HG03025 (cell line): Measurements from ENCODE around the gene PDIA5.

Experiments
- ATAC-seq: cut with Tn5 transposase; IDR thresholded peaks from one replicate; pipeline ENCODE4 v1.9.1; 2021; ENCODE audit warnings: mild to moderate bottlenecking, moderate library complexity; ENCODE audit not compliant: unreplicated experiment, low FRiP score

PDIA5 gene

DNA sequence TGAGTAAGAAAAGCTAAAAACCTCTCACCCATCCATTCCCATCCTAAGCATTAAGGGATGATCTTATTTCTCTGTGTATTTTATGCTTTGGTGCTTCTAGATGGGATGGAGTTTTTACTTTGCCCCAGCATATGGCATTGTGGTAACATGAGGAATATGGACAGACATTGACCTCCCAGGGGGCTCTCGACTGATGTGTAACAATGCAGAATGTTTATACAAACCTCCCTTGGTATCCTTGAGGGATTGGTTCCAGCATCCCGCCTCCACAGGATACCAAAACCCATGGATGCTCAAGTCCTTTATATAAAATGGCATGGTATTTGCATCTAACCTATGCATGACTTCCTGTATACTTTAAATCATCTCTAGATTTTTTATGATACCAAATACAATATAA is 21.6 kb downstream of the PDIA5 start:
- ATAC-seq = no peak

DNA sequence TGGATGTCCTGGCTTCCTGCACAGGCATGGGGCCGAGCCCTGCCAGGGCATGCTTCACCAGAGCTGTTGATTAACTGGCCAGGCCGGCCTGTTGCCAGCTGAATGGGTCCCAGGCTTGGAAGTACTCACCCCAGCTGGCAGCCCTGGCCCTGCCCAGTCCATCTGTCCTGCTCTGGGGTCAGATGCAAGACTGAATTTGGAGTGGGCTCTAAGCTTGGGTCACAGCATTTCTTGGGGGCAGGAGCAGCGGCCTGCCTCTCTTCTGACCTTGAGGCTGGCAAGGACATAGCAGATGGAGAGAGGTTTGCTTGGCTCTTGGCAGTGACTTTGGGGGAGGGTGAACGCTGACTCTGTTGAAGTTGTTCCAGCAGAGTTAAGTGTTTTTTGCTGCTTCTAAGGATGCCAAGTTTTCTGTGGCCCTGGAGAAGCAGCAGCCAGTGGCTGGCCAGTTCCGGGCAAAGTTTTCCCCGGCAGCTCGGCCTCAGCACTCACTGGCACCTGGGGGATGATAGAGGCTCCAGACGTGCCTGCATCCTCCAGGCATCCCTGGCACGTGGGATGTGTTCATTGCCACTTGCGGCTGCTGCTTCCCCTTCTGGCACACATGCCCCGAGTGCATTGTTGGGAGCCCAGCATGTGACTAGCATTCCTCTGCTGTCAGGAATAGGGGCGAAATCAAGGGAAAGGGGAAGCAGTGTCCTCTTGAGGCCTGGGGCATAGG is 22.9 kb downstream of the PDIA5 start:
- no peak for ATAC-seq

DNA sequence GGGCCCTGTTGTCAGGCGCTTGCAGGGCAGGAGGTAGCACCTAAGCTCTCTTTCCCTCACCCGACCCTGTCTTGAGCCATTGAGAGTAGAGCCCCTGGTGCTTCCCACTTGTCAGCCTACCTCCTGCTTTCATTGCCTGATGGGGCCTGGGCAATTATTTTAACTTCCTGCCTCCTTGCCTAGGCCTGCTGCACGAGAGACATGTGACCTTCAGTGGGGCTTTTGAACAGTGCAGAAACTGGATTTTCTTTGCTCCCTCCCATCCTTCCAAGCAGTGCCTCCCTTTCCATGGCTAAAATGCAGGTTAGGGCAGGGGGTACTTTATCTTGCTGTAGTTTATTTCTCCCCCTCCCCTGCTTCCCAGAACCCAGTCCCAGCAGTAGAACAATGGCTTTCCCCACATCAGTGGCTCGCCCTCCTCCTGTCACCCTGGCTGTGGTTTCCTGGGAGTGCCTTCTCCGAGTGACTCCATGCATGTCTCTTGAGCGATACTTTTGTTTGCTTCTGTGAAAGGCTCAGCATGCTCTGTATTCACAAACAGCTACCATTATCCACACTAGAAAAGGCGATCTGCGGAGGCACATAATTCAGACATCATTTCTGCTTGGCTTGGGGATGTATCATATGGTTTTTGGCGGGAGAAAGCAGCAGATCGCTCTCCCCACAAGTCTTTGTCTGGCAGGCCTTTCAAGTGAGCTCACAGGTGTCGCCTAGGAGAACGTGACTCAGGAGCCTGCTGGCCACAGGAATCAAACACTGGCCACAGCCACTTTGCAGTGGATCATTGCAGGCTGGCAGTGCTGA is 24.1 kb downstream of the PDIA5 start:
- no peak for ATAC-seq

DNA sequence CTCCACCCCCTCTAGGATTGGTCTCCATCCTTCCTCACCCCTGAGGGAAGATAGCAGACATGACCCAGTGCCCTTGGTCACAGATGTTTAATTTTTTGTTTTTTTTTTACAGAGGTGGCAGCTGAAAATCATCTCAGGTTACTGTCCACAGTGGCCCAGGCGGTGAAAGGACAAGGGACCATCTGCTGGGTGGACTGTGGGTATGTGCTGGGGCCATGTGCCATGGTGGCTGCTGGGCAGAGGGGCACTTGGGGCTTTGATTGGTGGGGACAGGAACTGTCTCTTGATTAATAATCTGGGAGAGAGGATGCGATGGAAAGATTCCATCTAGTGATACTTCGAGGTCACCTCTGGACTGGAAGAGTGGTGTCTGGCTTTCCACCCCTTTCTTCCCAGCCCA is 25.4 kb downstream of the PDIA5 start:
- no peak for ATAC-seq

DNA sequence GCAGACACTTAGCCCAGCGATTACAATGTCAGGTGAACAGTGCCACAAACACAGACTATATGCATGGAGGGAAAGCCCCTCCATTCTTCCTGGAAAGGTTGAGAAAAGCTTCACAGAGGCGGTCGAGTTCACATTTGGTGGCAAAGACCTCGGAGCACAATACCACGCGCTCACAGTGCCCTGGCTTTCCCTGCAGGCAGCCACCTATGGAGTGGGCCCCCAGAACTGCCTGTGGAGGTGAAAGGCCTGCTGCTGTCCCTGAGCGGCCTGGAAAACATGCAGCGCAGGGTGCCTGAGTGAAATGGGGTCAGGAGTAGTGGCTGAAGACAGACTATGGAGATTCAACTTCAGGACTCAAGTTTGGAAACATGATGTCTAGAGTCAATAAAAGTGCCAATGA is 26.9 kb downstream of the PDIA5 start:
- no peak for ATAC-seq

DNA sequence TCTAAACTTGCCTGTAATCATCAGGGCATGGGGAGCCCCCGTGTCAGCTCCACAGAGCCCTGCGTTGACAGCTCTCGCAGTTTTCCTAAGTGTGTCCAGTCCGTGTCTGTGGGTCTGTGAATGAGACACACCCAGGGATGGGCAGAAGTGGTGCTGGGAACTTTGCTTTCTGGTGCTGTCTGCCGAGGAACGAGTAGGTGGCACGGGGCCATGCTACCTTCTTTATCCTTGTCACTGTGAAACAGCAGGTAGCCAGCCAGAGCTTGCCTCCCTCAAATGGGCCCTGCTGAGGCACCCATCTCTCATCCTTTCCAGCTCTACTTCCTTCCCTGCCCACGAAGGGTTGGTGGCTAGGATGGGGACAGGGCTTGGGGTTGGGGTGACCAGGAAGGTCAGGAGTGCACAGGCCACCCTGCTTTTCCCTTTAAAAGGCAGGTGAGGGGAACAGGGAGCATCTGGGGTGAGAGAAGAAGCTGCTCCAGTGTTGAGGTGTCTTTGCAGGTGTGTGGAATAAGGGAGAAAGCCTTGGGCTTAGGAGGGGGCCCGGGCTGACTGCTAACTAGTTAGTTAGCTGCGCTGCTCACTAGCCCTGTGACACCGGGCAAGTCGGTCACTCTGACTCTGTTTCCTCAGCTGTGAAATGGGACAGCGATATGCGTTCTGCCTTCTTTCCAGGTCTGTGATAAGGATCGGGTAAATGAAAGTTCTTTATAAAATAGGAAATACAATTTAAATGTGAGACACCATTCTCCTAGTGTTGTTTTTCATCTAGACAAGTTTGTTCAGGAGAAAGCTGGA is 27.9 kb downstream of the PDIA5 start:
- ATAC-seq = no peak

DNA sequence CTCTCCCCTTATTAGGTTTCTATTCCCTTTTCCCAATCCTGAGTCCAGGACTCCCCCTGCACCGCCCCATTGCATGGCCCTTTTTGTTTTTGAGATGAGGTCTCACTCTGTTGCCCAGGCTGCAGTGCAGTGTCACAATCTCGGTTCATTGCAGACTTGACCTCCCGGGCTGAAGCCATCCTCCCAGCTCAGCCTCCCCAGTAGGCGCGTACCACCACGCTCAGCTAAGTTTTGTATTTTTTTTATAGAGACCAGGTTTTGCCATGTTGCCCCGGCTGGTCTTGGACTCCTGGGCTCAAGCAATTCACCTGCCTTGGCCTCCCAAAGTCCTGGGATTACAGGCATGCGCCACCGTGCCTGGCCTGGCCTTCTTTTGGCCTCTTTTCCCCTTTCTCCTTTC is 29.3 kb downstream of the PDIA5 start:
- no peak for ATAC-seq

DNA sequence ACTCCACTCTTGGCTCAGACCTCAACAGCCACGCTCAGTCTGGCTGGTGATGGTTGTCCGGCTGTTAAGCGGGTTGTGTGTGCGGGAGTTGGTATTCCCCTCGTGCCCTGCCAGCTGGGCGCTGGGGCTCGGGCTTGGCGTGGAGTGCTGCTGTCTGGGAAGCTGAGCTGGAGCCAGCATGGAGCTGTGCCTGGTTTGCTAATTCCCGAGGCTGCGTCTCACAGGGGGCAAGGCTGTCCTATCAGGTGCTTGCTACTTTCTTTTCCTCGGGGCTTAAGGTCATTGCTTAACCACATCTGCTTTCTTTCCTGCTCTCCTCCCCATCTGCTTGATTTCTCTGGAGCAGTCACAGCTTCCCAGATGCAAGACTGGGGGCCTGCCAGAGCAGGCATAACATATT is 29.9 kb downstream of the PDIA5 start:
- ATAC-seq = no peak

DNA sequence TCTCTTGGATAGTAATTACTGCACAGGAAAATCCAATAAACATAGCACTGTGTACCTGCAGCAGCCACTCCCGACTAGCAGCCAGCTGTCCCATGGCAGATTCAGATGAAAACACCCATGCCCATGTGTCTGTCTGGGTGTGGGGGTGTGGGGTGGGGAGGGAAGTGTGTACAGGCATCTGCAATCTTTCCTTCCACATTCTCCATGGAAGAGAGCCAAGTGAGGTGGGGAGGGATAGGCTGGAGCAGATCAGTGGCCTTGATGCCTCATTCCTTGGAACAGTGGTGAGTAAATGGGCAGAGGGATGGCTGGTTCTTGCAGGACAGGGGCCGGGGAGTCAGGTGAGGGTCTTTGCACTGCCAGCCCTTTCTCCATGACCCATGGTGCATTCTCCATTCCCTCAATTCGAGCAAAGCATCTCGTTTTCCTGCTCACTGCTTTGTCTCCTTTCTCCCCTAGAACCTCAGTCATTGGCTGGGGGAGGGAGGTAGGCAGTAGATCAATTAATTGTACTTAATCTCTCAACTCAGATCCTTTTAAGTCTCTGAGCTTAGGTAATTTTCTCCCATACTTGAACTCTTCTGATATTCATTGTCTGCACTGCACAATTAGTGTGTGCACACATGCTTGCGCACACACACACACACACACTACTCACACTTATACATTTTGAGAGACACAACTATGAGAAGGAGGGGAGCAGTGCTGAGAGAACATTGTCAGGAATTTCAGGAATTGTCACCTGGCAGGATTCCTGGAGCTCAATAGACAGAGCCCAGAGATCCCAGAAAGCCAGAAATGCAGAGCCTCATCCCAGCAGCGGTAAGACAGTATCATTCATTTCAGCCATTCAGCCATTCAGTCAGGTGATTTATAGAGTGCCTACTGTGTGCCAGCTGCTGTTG is 31.9 kb downstream of the PDIA5 start:
- no peak for ATAC-seq

DNA sequence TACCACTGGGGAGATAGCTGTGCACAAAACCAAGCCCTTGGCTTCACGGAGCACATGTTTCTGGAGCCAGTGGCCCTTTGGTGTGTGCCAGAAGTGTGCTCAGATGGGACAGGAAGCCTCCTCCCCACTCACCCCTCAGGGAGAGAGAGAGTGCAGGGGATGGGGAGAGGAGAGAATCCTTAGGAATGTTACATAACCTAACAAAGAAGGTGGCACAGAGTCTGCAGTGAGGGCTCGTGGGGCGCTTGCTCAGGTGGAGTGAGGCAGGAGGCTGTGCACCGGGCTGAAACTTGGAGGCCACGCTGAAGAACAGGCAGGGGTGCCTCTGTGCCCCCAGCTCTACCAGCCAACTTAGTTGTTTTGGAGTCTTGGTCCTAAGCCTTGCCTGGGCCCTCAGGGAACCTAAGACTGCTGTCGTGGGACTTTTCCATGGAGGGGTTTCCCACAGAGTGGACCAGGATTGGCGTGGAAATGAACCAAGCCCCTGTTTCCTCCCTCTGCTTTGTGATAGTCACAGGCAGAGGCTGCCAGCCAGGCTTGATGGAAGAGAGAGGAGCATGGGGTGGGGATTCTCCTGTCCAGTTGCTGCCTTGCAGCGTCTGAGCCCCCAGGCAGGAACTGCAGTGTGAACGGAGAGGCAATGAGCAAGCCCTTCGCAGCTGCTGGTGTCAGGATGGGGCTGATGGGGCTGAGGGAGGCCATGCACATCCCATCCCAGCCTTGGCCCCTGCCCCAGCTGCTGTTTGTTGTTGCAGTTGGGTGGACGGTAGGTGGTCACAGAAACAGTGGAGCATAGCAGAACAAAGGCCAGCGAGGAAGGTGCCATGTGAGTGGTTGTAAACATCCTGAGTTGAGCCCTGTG is 32.7 kb downstream of the PDIA5 start:
- ATAC-seq = no peak

DNA sequence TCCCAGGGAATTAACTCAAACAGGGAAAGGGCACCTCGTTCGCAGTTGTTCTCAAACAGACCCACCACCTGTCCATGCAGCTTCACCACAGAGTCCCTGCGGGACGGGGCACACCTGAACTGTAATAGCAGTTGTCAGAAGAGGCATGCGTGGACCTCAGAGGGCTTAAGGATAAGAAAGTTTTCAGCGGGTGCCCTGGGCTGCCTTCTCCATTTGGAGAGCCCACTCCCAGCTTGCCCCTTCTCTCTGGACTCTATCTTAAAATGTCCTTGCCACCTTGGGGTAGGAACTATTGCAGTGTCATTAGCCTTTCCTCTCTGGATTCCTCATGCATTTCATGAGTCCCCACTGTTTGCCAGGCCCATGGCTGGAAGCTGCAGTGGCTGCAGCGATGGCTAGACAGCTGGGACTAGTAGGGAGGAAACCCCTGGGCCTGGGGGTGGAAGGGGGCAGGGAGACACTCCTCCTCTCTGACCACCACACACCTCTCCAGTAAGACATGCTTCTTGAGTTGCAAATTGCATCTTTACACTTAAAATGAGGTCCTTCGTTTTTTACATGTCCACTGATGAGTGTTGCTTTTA is 33.5 kb downstream of the PDIA5 start:
- no peak for ATAC-seq

DNA sequence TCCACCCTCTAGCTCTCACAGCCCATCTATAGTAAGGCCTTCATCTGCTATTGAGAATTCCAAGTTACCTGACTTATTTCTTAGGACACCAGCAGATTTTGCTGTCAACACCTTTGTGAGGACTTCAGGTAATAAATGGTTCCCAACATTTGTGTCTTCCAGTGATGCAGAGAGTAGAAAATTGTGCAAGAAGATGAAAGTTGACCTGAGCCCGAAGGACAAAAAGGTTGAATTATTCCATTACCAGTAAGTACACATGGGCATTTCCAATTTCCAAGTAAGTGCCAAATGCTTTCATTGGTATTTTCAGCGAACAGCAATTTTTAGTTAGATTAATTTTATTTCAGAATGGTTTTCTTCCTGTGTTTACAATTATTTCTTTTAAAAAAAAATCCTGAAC is 35.4 kb downstream of the PDIA5 start:
- no peak for ATAC-seq

DNA sequence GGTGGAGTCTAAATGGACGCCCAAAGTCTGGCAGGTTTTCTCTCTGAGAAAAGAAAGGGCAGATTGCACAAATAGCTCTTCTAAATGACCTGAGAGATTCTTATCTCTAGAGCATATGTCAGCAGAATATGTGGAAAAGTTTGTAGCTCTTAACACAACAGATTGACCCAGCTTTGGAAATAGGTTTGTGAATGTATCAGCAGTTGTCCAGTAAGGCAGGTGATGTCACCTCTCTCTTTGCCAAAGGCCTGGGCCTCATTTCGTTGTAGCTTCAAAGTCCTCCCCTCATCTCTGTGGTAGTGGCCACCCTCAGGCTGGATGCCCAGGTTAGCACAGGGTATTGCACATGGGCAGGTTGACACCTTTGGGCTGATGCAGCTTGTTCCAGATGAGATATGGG is 36.0 kb downstream of the PDIA5 start:
- no peak for ATAC-seq

DNA sequence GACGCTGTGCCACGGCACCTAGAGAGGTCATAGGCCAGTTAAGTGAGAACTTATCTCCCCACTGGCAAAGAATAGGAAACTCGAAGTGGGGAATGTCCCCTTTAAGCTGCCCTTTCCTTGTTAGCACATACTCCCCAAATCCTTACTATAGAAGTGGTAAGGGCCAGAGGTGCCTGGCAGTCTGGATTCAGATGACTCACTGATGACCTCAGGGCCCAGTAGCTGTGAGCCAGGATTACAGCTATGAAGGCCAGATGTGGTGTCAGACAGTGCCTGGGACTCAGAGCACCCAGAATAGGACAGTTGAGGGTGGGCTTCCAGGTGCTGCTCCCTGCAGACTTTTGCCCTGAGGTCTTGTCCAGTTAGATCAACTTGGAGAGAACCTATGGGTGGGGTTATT is 37.7 kb downstream of the PDIA5 start:
- no peak for ATAC-seq

DNA sequence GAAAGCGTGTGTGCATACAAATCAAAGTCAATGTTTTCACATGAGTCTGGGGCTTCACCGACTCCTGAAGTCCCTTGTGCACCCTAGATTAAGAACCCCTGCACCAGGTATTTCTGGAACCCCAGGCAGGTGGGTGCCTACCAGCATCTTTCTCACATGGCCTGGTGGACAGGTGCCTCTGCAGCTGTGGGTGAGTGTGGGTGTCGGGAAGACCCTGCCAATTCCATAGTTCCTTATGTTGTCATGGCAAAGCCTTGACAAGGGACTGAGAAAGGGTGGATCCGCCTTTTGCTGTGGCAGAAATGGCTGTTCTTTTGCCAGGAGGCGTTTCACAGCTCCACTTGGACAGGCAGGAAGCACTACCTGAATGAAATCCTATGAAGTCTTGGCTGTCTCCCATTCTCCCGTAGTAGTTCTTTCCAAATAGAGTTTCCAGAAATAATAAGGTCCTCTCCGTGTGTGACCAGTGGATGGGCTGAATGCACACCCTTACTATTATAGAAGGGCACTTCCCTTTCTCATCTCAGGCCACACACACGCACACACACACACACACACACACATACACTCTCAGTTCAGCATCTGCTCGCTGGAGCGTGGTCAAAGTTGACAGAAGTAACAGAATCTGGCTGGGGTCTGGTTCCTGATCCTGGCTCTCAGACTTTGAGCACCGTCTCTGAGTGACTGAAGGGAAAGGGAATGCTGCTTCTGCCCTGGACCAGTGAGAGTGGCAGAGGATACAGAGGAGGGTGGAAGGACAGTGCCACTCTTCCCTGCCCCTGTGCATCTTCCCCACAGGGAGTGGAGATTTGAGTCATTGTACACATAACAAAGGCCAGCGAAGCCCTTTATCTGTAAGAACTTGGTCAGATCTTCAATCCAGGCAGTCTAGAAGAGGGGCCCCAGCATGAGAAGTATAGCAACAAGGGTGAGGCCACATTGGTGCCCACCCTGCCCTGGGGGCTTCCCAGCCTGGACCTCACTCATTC is 38.7 kb downstream of the PDIA5 start:
- ATAC-seq = no peak

DNA sequence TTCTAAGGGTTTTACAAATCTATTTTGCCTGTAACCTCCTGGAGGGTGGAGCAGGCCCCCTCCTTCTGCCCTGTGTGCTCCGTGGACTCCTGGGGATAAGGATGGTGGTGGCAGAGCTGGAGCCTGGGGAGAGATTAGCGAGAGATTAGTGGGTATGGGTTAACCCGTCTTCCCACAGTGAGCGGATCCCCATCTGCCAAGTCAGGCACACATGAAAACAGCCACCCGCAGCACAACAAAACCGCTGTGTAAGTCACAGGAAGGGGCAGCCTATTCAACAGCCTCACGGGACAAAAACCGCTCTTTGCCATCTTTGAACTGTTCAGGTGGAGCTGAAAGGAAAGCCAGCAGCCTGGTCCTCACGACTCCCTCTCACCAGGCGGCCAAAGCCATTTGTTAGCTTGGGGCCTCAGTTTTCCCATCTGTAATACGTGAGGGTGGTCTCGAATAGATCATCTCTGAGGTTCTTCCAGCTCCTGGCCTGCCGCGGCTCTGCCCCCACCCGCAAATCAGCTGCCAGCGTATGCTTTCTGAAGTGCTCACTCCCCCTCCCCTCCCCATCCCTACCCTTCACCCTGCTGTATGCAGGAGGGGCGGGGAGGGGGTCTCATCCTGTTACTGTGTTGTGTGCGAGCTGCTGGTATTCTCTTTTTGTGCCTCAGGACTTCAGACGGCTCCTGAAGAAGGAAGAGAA is 43.6 kb downstream of the PDIA5 start:
- ATAC-seq = no peak

DNA sequence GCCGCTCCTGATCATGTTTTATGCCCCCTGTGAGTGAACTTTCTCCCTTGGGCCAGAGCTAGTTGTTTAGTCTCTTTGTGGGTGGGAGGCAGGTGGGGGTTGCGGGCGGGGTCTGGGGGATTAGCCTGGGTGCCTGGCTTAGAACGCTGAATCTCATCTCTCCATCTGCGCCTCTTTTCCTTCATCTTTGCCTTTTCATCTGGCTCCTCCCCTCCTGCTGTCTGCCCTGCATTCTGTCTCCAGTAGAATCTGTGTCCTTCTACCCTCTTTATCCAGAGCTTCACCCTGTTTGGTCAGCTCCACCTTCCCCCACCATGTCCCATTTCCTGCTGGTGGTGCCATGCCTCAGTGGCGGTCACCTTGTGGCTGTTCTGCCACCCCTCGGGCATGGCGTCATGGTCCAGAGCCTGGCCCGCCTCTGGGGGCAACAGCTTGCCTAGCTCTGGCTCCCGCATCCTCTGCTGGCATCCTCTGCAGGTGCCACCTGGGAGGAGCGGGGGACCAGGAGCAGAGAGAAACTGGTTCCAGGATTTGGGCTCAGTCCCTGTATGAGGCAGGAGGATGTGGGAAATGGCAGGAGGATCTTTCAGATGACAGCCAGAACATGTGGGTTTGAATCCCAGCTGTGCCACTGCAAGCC is 44.3 kb downstream of the PDIA5 start:
- no peak for ATAC-seq
